Measurements from ENCODE around the gene TMEM214.

Gene TMEM214

DNA sequence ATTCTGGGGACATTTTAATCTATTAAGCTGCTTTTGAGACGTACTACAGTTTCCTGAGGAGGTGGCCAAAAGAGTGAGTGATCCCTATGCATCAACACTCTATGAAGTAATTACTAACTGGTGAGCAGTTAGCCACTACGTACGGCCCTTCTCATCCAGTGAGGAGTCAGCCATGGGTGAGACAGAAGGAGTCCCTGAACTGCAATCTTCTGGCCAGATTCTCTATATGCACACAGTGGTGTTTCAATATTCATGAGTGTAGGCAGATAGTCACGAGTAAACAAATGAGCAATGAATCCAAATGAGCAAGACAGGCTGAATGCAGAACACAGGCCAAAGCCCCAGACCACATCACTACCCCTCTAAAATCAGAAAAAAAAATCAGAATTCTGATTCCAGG lies 29.8 kb upstream of the TMEM214 start:
- no peak for DNase-seq (ENCODE audit: low read depth in 1 of 2, low spot score in 1 of 2)
- no peak overlapping the region for H3K27ac ChIP-seq (replicated peaks)
- no peak overlapping the region for H3K4me3 ChIP-seq (replicated peaks; ENCODE audit: insufficient read depth, low read length)
- peaks cover 2% of the 10 kb centered on the region for H3K27me3 ChIP-seq (ENCODE audit: insufficient read depth, poor library complexity, severe bottlenecking)
- TF ChIP-seq GABPA (IDR thresholded peaks at IDR 0.05; ENCODE audit: low read depth) (no peak), SPI1 (IDR thresholded peaks at IDR 0.05; ENCODE audit: borderline replicate concordance, low read depth) (no peak), POLR2AphosphoS5 (IDR thresholded peaks at IDR 0.05; ENCODE audit: low read depth) (no peak)
- TF ChIP-seq, protein P1, sequence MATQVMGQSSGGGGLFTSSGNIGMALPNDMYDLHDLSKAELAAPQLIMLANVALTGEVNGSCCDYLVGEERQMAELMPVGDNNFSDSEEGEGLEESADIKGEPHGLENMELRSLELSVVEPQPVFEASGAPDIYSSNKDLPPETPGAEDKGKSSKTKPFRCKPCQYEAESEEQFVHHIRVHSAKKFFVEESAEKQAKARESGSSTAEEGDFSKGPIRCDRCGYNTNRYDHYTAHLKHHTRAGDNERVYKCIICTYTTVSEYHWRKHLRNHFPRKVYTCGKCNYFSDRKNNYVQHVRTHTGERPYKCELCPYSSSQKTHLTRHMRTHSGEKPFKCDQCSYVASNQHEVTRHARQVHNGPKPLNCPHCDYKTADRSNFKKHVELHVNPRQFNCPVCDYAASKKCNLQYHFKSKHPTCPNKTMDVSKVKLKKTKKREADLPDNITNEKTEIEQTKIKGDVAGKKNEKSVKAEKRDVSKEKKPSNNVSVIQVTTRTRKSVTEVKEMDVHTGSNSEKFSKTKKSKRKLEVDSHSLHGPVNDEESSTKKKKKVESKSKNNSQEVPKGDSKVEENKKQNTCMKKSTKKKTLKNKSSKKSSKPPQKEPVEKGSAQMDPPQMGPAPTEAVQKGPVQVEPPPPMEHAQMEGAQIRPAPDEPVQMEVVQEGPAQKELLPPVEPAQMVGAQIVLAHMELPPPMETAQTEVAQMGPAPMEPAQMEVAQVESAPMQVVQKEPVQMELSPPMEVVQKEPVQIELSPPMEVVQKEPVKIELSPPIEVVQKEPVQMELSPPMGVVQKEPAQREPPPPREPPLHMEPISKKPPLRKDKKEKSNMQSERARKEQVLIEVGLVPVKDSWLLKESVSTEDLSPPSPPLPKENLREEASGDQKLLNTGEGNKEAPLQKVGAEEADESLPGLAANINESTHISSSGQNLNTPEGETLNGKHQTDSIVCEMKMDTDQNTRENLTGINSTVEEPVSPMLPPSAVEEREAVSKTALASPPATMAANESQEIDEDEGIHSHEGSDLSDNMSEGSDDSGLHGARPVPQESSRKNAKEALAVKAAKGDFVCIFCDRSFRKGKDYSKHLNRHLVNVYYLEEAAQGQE (IDR thresholded peaks at IDR 0.05; ENCODE audit: insufficient replicate concordance, low read depth): no peak
- TF ChIP-seq, protein P2, sequence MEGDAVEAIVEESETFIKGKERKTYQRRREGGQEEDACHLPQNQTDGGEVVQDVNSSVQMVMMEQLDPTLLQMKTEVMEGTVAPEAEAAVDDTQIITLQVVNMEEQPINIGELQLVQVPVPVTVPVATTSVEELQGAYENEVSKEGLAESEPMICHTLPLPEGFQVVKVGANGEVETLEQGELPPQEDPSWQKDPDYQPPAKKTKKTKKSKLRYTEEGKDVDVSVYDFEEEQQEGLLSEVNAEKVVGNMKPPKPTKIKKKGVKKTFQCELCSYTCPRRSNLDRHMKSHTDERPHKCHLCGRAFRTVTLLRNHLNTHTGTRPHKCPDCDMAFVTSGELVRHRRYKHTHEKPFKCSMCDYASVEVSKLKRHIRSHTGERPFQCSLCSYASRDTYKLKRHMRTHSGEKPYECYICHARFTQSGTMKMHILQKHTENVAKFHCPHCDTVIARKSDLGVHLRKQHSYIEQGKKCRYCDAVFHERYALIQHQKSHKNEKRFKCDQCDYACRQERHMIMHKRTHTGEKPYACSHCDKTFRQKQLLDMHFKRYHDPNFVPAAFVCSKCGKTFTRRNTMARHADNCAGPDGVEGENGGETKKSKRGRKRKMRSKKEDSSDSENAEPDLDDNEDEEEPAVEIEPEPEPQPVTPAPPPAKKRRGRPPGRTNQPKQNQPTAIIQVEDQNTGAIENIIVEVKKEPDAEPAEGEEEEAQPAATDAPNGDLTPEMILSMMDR (IDR thresholded peaks at IDR 0.05; ENCODE audit: insufficient read depth, low read length): no peak

DNA sequence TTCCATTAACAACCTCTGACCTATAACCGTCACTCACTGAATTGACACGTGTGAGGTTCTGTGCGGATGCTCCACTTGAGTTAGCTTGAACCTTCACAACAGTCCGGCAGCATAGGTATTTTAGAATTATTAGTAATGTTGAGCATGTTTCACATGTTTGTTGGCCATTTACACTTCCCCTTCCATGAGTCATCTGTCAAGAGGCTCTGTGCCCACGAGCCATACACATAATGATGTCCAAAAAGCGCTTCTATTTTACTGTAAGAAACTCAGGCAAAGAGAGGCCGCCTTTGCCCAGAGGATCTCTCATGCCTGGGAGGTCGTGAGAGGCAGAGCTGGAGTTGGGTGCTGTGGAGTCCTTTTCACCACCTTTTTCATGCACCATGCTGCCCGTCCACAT lies 28.9 kb upstream of the TMEM214 start:
- Histone ChIP-seq H3K4me3 (replicated peaks; ENCODE audit: insufficient read depth, low read length) (no peak overlapping the region), H3K27ac (replicated peaks) (no peak overlapping the region), H3K27me3 (ENCODE audit: insufficient read depth, poor library complexity, severe bottlenecking) (peaks cover 4% of the 10 kb centered on the region)
- TF ChIP-seq POLR2AphosphoS5 (IDR thresholded peaks at IDR 0.05; ENCODE audit: low read depth) (no peak), SPI1 (IDR thresholded peaks at IDR 0.05; ENCODE audit: borderline replicate concordance, low read depth) (no peak), GABPA (IDR thresholded peaks at IDR 0.05; ENCODE audit: low read depth) (no peak)
- TF ChIP-seq, protein P1 (IDR thresholded peaks at IDR 0.05; ENCODE audit: insufficient replicate concordance, low read depth): no peak
- TF ChIP-seq, protein P2 (IDR thresholded peaks at IDR 0.05; ENCODE audit: insufficient read depth, low read length): no peak
- DNase-seq (ENCODE audit: low read depth in 1 of 2, low spot score in 1 of 2): no peak

- H3K4me3 ChIP-seq (replicated peaks; ENCODE audit: insufficient read depth, low read length): no peak overlapping the region
- TF ChIP-seq, protein P1 (IDR thresholded peaks at IDR 0.05; ENCODE audit: insufficient replicate concordance, low read depth): no peak
- TF ChIP-seq, protein P2 (IDR thresholded peaks at IDR 0.05; ENCODE audit: insufficient read depth, low read length): no peak
- no peak for TF ChIP-seq SPI1 (IDR thresholded peaks at IDR 0.05; ENCODE audit: borderline replicate concordance, low read depth)
- no peak for TF ChIP-seq POLR2AphosphoS5 (IDR thresholded peaks at IDR 0.05; ENCODE audit: low read depth)
- TF ChIP-seq GABPA (IDR thresholded peaks at IDR 0.05; ENCODE audit: low read depth): no peak
- no peak for DNase-seq (ENCODE audit: low read depth in 1 of 2, low spot score in 1 of 2)
These were observed 26.0 kb upstream of the TMEM214 start for GRCh38 chr2:27006602-27007415.

More at GRCh38 chr2:27006602-27007415, 26.0 kb upstream of the TMEM214 start:
- no peak overlapping the region for H3K27ac ChIP-seq (replicated peaks)
- H3K27me3 ChIP-seq (ENCODE audit: insufficient read depth, poor library complexity, severe bottlenecking): peaks cover 4% of the 10 kb centered on the region

Measured in HL-60 (cell line).